Cardiac septum (tissue), 1 donor: ENCODE results near the gene SPATA45. TPM values are rescaled to one million over a fixed set of nuclear protein-coding genes. Genes with fewer than 3 reads are reported as not detected.
A peak's percentile ranks its signal among the peaks of the same experiment; 100 is the strongest.
"Not testable (repeated sequence)": the region's sequence is repeated elsewhere in the genome, so short reads cannot be mapped to it uniquely, and the experiment has no call there.

ENCODE experiments used
- DNase-seq: peaks from one replicate; pipeline ENCODE4 v3.0.0-alpha.2; 2020; ENCODE audit warnings: low spot score
- intact Hi-C: fragments of 100-400 bp; cut with DNase I; formaldehyde crosslinking; loops from one replicate; pipeline ENCODE4 v1.14.0; 2022
- long read RNA-seq: library from polyadenylated mRNA; unstranded; transcript quantifications from one replicate; pipeline ENCODE4 v2.0.0, GENCODE V29; 2021
- total RNA-seq: library from RNA; stranded (reverse); fragmentation: NEBNext Ultra II Directional; extraction: Animal tissue kit (Norgen Biotek cat#: 25700); gene quantifications from one replicate; pipeline ENCODE4 v1.2.1, GENCODE V29; 2021
- donor health status: DM: no; HTN: no; CAD: no.

The SPATA45 gene
- total RNA-seq, result not detected
- long read RNA-seq, result 0 reads

GRCh38 chr1:212847549-212847948 is at the start of gene SPATA45:
Gene SPATA45 (minus strand): TSS chr1:212847649. CDS start chr1:212836149, 11,500 bp downstream.
- intact Hi-C loops, result no loop called here
- DNase-seq, result no peak

- intact Hi-C loops, result no loop called here
- DNase-seq, result no peak
Observed at GRCh38 chr1:212892108-212892507, 44.7 kb upstream of the SPATA45 start.

- intact Hi-C loops, result no loop called here
- DNase-seq, result no peak
Observed at GRCh38 chr1:212884592-212884991, 37.1 kb upstream of the SPATA45 start.

GRCh38 chr1:212879947-212880690 is 32.7 kb upstream of the SPATA45 start:
- intact Hi-C loops, result no loop called here
- no peak for DNase-seq

- intact Hi-C loops, result no loop called here
- DNase-seq, result no peak
Observed at GRCh38 chr1:212878418-212878817, 31.0 kb upstream of the SPATA45 start.

GRCh38 chr1:212873518-212873917 is 26.1 kb upstream of the SPATA45 start:
- intact Hi-C loops, result no loop called here
- no peak for DNase-seq

- DNase-seq, result no peak
- intact Hi-C loops, result no loop called here
Observed at GRCh38 chr1:212871976-212872375, 24.5 kb upstream of the SPATA45 start.

GRCh38 chr1:212867192-212867591 is 19.7 kb upstream of the SPATA45 start:
- no peak for DNase-seq
- intact Hi-C loops, result no loop called here

- intact Hi-C loops, result no loop called here
- DNase-seq, result no peak
Observed at GRCh38 chr1:212864201-212864600, 16.8 kb upstream of the SPATA45 start.

- DNase-seq, intact Hi-C loops: not testable (repeated sequence)
Observed at GRCh38 chr1:212863345-212863744, 15.9 kb upstream of the SPATA45 start.

- no peak for DNase-seq
- intact Hi-C loops, result no loop called here
Observed at GRCh38 chr1:212862111-212862690, 14.8 kb upstream of the SPATA45 start.

- intact Hi-C loops, result no loop called here
Observed at GRCh38 chr1:212860713-212861581, 13.5 kb upstream of the SPATA45 start.

GRCh38 chr1:212858461-212859265 is 11.2 kb upstream of the SPATA45 start:
- peak; percentile 78 for DNase-seq
- intact Hi-C loops, result loop anchor here (5.0 kb wide), 1 partner anchor 66 kb away; the partner anchor contains the start of genes NSL1 and TATDN3

More at GRCh38 chr1:212860713-212861581, 13.5 kb upstream of the SPATA45 start:
- no peak for DNase-seq

- intact Hi-C loops, result loop anchor here (5.0 kb wide), 1 partner anchor 66 kb away; the partner anchor contains the start of genes NSL1 and TATDN3
- DNase-seq, result peak; percentile 100
Observed at GRCh38 chr1:212857992-212858460, 10.6 kb upstream of the SPATA45 start, which contains the start of gene FLVCR1. Gene FLVCR1 (plus strand): TSS chr1:212858275. CDS start chr1:212858453, 178 bp downstream.

GRCh38 chr1:212856755-212857154 is 9.3 kb upstream of the SPATA45 start:
- intact Hi-C loops, result loop anchor here (5.0 kb wide), 1 partner anchor 64 kb away; the partner anchor contains the start of genes NSL1 and TATDN3
- DNase-seq, result no peak

GRCh38 chr1:212853658-212854057 is 6.2 kb upstream of the SPATA45 start:
- DNase-seq, result no peak
- intact Hi-C loops, result no loop called here

- intact Hi-C loops, result no loop called here
- DNase-seq, result no peak
Observed at GRCh38 chr1:212852105-212852688, 4.7 kb upstream of the SPATA45 start.

- DNase-seq, intact Hi-C loops: not testable (repeated sequence)
Observed at GRCh38 chr1:212844521-212844920, 2.9 kb downstream of the SPATA45 start.

GRCh38 chr1:212838145-212838544 is 9.3 kb downstream of the SPATA45 start:
- DNase-seq, result no peak
- intact Hi-C loops, result no loop called here
